BJ (cell line): ENCODE data around the gene LHFPL6. TPM values are rescaled to one million over a fixed set of nuclear protein-coding genes. Genes with fewer than 3 reads are reported as not detected.

ENCODE experiments used
- CTCF ChIA-PET: fragments of 350-600 bp; formaldehyde crosslinking; extraction: SDS; loops from one replicate; lab custom pipeline; 2021; ENCODE audit warnings: antibody characterized with exemption, inconsistent platforms; lab: Yijun Ruan, JAX
- POLR2A ChIA-PET: fragments of 300-600 bp; sonication (Branson Sonifier 250); formaldehyde crosslinking; extraction: SDS; loops from one replicate; lab custom pipeline; 2021; ENCODE audit warnings: antibody characterized with exemption; lab: Charles Lee
- DNase-seq: peaks from one replicate; pipeline ENCODE4 v3.0.0-alpha.2; 2011; ENCODE audit warnings: low read depth
- H3K27me3 ChIP-seq: 2 replicates; pipeline ENCODE4 v1.6.0; 2011; ENCODE audit warnings: low read length; ENCODE audit not compliant: control insufficient read depth, insufficient read depth
- H3K36me3 ChIP-seq: 2 replicates; pipeline ENCODE4 v1.5.1; 2011; ENCODE audit warnings: low read length; ENCODE audit not compliant: control insufficient read depth, insufficient read depth
- H3K4me3 ChIP-seq: 2 replicates; pipeline ENCODE4 v1.5.1; 2011; ENCODE audit warnings: low read depth, mild to moderate bottlenecking, control low read depth, low read length
- CTCF ChIP-seq: IDR thresholded peaks from 2 replicates; pipeline ENCODE4 v1.5.1; 2011; ENCODE audit warnings: low read depth, mild to moderate bottlenecking, control low read depth, inconsistent platforms, low read length, moderate library complexity; ENCODE audit not compliant: insufficient read depth
- polyA plus RNA-seq: library from polyadenylated mRNA; depleted of rRNA; stranded (reverse); fragments of >200 nt; gene quantifications from 2 replicates; pipeline ENCODE4 v1.2.3, GENCODE V29; 2011

The LHFPL6 gene
- polyA plus RNA-seq, 1 experiment: 69.0 TPM

DNA sequence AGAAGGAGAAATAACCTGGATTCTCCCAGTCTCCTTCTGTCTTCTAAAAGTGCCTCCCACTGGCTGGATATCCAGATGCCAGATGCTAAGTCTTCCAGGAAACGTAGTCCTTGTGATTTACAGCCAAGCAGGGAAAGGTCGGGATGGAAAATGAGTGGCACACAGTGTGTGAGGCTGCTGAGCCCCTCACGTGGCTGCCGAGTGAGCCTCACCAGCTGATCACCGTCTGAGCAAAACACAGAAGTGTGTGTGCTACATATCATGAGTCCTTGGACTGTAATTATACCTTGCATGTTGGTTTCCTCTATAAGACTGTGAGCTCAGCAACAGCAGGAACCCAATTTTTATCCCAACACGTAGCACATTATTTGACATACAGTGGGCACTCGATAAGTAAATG lies 15.1 kb downstream of the LHFPL6 start:
- no peak for TF ChIP-seq CTCF
- no peaks in the 10 kb centered on the region for H3K27me3 ChIP-seq
- H3K4me3 ChIP-seq: no peak overlapping the region
- H3K36me3 ChIP-seq: no peaks in the 10 kb centered on the region
- no peak for DNase-seq
- CTCF ChIA-PET: interaction anchor here (1.0 to 1.2 kb wide), 3 partner anchors 15 to 24 kb away, joined by 3 read pairs; partner anchors contain the start of gene LHFPL6
- POLR2A ChIA-PET: no interaction called here

- CTCF ChIA-PET: interaction anchor here (1.2 kb wide), 1 partner anchor 16 kb away, joined by 3 read pairs; the partner anchor contains the start of gene LHFPL6
- no peak for TF ChIP-seq CTCF
- no peaks in the 10 kb centered on the region for H3K36me3 ChIP-seq
- DNase-seq: no peak
- POLR2A ChIA-PET: no interaction called here
- H3K4me3 ChIP-seq: no peak overlapping the region
- H3K27me3 ChIP-seq: no peaks in the 10 kb centered on the region
These were observed 15.9 kb downstream of the LHFPL6 start for GRCh38 chr13:39586958-39587605.

- Histone ChIP-seq H3K27me3 (no peaks in the 10 kb centered on the region), H3K4me3 (no peak overlapping the region), H3K36me3 (no peaks in the 10 kb centered on the region)
- ChIA-PET CTCF (interaction anchor here (1.2 kb wide), 1 partner anchor 26 kb away, joined by 5 read pairs; no protein-coding TSS in a partner anchor), POLR2A (no interaction called here)
- TF ChIP-seq CTCF: no peak
- DNase-seq: no peak
These were observed 16.8 kb downstream of the LHFPL6 start for GRCh38 chr13:39586151-39586550.

DNA sequence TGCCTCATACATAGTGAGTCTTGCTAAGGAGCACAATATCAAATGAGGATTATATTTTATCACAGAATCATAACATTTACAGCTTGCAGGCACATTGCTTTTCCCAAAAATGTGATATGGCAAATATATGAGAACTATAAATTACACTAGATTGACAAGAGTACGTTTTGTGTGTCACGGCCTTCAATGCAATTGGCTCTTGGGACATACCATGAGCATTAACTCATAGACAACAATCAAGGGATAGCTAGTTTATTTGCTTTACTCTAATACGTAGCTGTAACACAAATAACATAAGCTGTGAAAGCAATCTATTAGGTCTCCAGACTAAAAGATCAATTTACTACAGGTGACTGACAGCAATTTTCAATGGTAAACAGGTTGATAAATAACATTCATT lies 17.8 kb downstream of the LHFPL6 start:
- TF ChIP-seq CTCF: no peak
- ChIA-PET POLR2A (no interaction called here), CTCF (interaction anchor here (1.0 to 1.2 kb wide), 2 partner anchors 27 to 31 kb away, joined by 3 to 5 read pairs; no protein-coding TSS in a partner anchor)
- Histone ChIP-seq H3K4me3 (no peak overlapping the region), H3K36me3 (no peaks in the 10 kb centered on the region), H3K27me3 (no peaks in the 10 kb centered on the region)
- no peak for DNase-seq

DNA sequence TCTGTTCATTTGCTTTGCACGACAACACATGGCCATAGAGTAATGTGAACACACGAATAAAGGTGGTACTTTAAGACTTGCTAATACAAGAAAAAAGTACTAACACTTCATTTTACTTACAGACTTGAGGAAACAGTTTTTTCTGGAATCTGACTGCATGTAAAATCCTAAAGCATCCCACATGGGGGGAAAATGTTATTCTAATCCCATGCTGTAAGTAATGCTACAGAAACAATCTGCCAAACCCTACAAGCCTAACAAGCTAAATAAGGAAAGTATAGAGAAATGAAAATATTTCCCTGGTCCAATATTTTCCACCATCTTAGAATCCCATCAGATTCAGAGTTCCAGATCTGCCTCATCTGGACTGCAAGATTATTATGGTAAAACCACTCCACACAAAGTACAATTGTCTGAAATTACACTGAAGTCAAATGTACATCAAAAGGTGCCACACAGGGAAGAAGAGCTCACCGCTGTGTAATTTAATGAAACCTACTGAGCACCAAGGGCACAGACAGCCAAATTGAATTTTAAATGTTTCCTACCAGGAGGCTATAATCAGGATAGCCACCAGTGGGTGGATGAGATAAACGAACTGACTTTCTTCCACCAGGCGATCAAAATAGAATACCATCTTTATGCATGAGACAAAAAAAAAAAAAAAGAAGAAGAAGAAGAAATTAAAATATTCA lies 22.0 kb downstream of the LHFPL6 start:
- TF ChIP-seq CTCF: no peak
- H3K27me3 ChIP-seq: no peaks in the 10 kb centered on the region
- no peak overlapping the region for H3K4me3 ChIP-seq
- DNase-seq: no peak
- POLR2A ChIA-PET: no interaction called here
- H3K36me3 ChIP-seq: no peaks in the 10 kb centered on the region
- CTCF ChIA-PET: no interaction called here
